Stimulated activated CD4-positive, alpha-beta T cell treated with anti-CD3 and anti-CD28 coated beads, Interleukin-1b, Interleukin-23, amount 100 ng/mL, for 24 hours (primary cell): ENCODE data around the gene NOL3.

ENCODE experiments used
- DNase-seq, 4 experiments: peaks; one replicate each; pipeline ENCODE4 v3.0.0-alpha.2; 2020; ENCODE audit warnings: low read depth in 4 of 4, low spot score in 1 of 4

Gene NOL3

GRCh38 chr16:67188323-67188722 lies 18.0 kb downstream of the NOL3 start:
- no peak for DNase-seq

GRCh38 chr16:67188798-67189197 lies 18.5 kb downstream of the NOL3 start:
- no peak for DNase-seq

GRCh38 chr16:67190041-67190440 lies 19.7 kb downstream of the NOL3 start, which contains the start of gene EXOC3L1:
EXOC3L1 (minus strand) TSS chr16:67190136; CDS start chr16:67189676, 460 bp downstream.
- DNase-seq, result no peak

- DNase-seq, result no peak
These were observed 20.4 kb downstream of the NOL3 start for GRCh38 chr16:67190448-67191399.

GRCh38 chr16:67191411-67191994 lies 21.2 kb downstream of the NOL3 start:
- DNase-seq, result no peak

GRCh38 chr16:67191995-67192681 lies 21.8 kb downstream of the NOL3 start, which contains the start of gene E2F4:
E2F4 (plus strand) TSS chr16:67192155; CDS start chr16:67192228, 73 bp downstream.
- DNase-seq, result peak; percentile 63 to 86 (median 74)

GRCh38 chr16:67192781-67193361 lies 22.5 kb downstream of the NOL3 start:
- no peak for DNase-seq

GRCh38 chr16:67193536-67193935 lies 23.2 kb downstream of the NOL3 start:
- no peak for DNase-seq

GRCh38 chr16:67194260-67194659 lies 23.9 kb downstream of the NOL3 start:
- DNase-seq, result no peak

GRCh38 chr16:67195676-67196075 lies 25.3 kb downstream of the NOL3 start:
- DNase-seq, result no peak

- no peak for DNase-seq
These were observed 26.5 kb downstream of the NOL3 start for GRCh38 chr16:67196881-67197280.

GRCh38 chr16:67197704-67198103 lies 27.4 kb downstream of the NOL3 start:
- DNase-seq, result no peak

GRCh38 chr16:67198238-67198734 lies 27.9 kb downstream of the NOL3 start:
- DNase-seq, result no peak

- no peak for DNase-seq
These were observed 28.9 kb downstream of the NOL3 start, which contains the start of gene ELMO3 for GRCh38 chr16:67199011-67199807. ELMO3 (plus strand) TSS chr16:67199131; CDS start chr16:67199327, 196 bp downstream.

- no peak for DNase-seq
These were observed 29.5 kb downstream of the NOL3 start for GRCh38 chr16:67199808-67200198.

GRCh38 chr16:67200491-67200890 lies 30.2 kb downstream of the NOL3 start:
- DNase-seq, result no peak

- no peak for DNase-seq
These were observed 31.3 kb downstream of the NOL3 start for GRCh38 chr16:67201411-67202345.

- DNase-seq, result no peak
These were observed 32.1 kb downstream of the NOL3 start for GRCh38 chr16:67202426-67202825.

GRCh38 chr16:67202956-67203493 lies 32.7 kb downstream of the NOL3 start:
- no peak for DNase-seq
